Measurements from ENCODE around the gene IFNA13. TPM values are rescaled to one million over a fixed set of nuclear protein-coding genes. Genes with fewer than 3 reads are reported as not detected.

Gene IFNA13
- total RNA-seq, 8 experiments from 2014 or later: 0.23 to 0.24 TPM; not detected in 6

Other genes with a start within 250 kb of the IFNA13 start
- under 1 TPM in 3 of 8 experiments, not detected in 5; 0.05 to 0.29 (median 0.13) TPM for gene IFNW1, start 226.2 kb downstream of the IFNA13 start, total RNA-seq
- under 1 TPM in 2 of 8 experiments, not detected in 6; 0.25 to 0.45 TPM for gene IFNA21, start 201.4 kb downstream of the IFNA13 start, total RNA-seq
- gene IFNA4, start 180.5 kb downstream of the IFNA13 start, total RNA-seq: under 1 TPM in 1 of 8 experiments, not detected in 7; 0.71 TPM
- under 1 TPM in 2 of 8 experiments, not detected in 6; 0.32 to 0.52 TPM for gene IFNA7, start 165.9 kb downstream of the IFNA13 start, total RNA-seq
- gene IFNA10, start 160.9 kb downstream of the IFNA13 start, total RNA-seq: under 1 TPM in 2 of 8 experiments, not detected in 6; 0.23 to 0.57 TPM
- gene IFNA16, start 150.7 kb downstream of the IFNA13 start, total RNA-seq: under 1 TPM in 2 of 8 experiments, not detected in 6; 0.21 to 0.36 TPM
- gene IFNA17, start 139.8 kb downstream of the IFNA13 start, total RNA-seq: under 1 TPM in 2 of 8 experiments, not detected in 6; 0.23 to 0.38 TPM
- gene IFNA14, start 128.1 kb downstream of the IFNA13 start, total RNA-seq: under 1 TPM in 1 of 8 experiments, not detected in 7; 0.28 TPM
- not detected for gene IFNA5, start 62.7 kb downstream of the IFNA13 start, total RNA-seq
- gene KLHL9, start 32.7 kb downstream of the IFNA13 start, total RNA-seq: 10 to 100 TPM; 25.6 to 44.6 (median 36.9) TPM
- gene IFNA6, start 17.2 kb downstream of the IFNA13 start, total RNA-seq: under 1 TPM in 1 of 8 experiments, not detected in 7; 0.43 TPM
- under 1 TPM in 1 of 8 experiments, not detected in 7; 0.33 TPM for gene IFNA2, start 17.3 kb upstream of the IFNA13 start, total RNA-seq
- not detected for gene IFNA8, start 41.1 kb upstream of the IFNA13 start, total RNA-seq
- gene IFNA1, start 72.4 kb upstream of the IFNA13 start, total RNA-seq: under 1 TPM in 1 of 8 experiments, not detected in 7; 0.67 TPM
- gene IFNE, start 114.3 kb upstream of the IFNA13 start, total RNA-seq: 1 to 10 TPM in 1 of 8 experiments, not detected in 7; 1.2 TPM

Measured in motor neuron (in vitro differentiated cells).